ENCODE results near the gene OXTR. TPM values are rescaled to one million over a fixed set of nuclear protein-coding genes. Genes with fewer than 3 reads are reported as not detected.

OXTR gene
- total RNA-seq, 1 experiment from 2014 or later, result 21.5 TPM

GRCh38 chr3:8775602-8776001, 6.2 kb upstream of the OXTR start:
- POLR2A ChIA-PET (ENCODE audit: unreplicated experiment), result no interaction called here
- Histone ChIP-seq H3K4me2 (ENCODE audit: low read length) (no peak overlapping the region), H3K9me2 (replicated peaks; ENCODE audit: low read length) (no peaks in the 10 kb centered on the region), H4K20me1 (ENCODE audit: low read length) (no peaks in the 10 kb centered on the region), H3K9ac (ENCODE audit: low read length) (no peak overlapping the region), H3K4me3 (ENCODE audit: low read length) (no peak overlapping the region), H3K36me3 (ENCODE audit: low read depth, low read length) (no peaks in the 10 kb centered on the region), H3K79me2 (ENCODE audit: low read length) (no peaks in the 10 kb centered on the region), H3K27me3 (ENCODE audit: low read length) (no peaks in the 10 kb centered on the region), H2AFZ (ENCODE audit: low read length) (no peak overlapping the region), H3F3A (ENCODE audit: low read length, unreplicated experiment) (no peaks in the 10 kb centered on the region), H3K27ac (ENCODE audit: low read length) (no peak overlapping the region), H3K9me3 (ENCODE audit: low read length) (no peaks in the 10 kb centered on the region), H3K4me1 (ENCODE audit: insufficient read depth, low read length) (no peaks in the 10 kb centered on the region)
- TF ChIP-seq EZH2phosphoT487 (IDR thresholded peaks at IDR 0.05; ENCODE audit: borderline replicate concordance, low read length) (no peak), CTCF (conservative IDR thresholded peaks at IDR 0.05; ENCODE audit: low read depth, low read length) (no peak)
- DNase-seq (no peak), ATAC-seq (no peak)
- CTCF ChIA-PET, result no interaction called here
- intact Hi-C loops (cut with micrococcal nuclease), result no loop called here
- no TSS peak for BruUV-seq (replicated peaks)

GRCh38 chr3:8775181-8775580, 5.8 kb upstream of the OXTR start:
- TF ChIP-seq EZH2 (IDR thresholded peaks at IDR 0.05; ENCODE audit: low read length, unreplicated experiment) (no peak), CTCF (conservative IDR thresholded peaks at IDR 0.05; ENCODE audit: low read depth, low read length) (no peak), EZH2phosphoT487 (IDR thresholded peaks at IDR 0.05; ENCODE audit: borderline replicate concordance, low read length) (no peak)
- ChIA-PET CTCF (no interaction called here), POLR2A (ENCODE audit: unreplicated experiment) (no interaction called here)
- Histone ChIP-seq H2AFZ (ENCODE audit: low read length) (no peak overlapping the region), H3K9ac (ENCODE audit: low read length) (no peak overlapping the region), H3K4me1 (ENCODE audit: insufficient read depth, low read length) (no peaks in the 10 kb centered on the region), H4K20me1 (ENCODE audit: low read length) (no peaks in the 10 kb centered on the region), H3F3A (ENCODE audit: low read length, unreplicated experiment) (no peaks in the 10 kb centered on the region), H3K27me3 (ENCODE audit: low read length) (no peaks in the 10 kb centered on the region), H3K79me2 (ENCODE audit: low read length) (no peaks in the 10 kb centered on the region), H3K27ac (ENCODE audit: low read length) (no peak overlapping the region), H3K4me2 (ENCODE audit: low read length) (no peak overlapping the region), H3K4me3 (ENCODE audit: low read length) (no peak overlapping the region), H3K9me3 (ENCODE audit: low read length) (no peaks in the 10 kb centered on the region), H3K36me3 (ENCODE audit: low read depth, low read length) (no peaks in the 10 kb centered on the region), H3K9me2 (replicated peaks; ENCODE audit: low read length) (no peaks in the 10 kb centered on the region)
- BruUV-seq (replicated peaks), result no TSS peak
- DNase-seq, result no peak
- intact Hi-C loops (cut with micrococcal nuclease), result no loop called here
- no peak for ATAC-seq

GRCh38 chr3:8773941-8774542, 4.6 kb upstream of the OXTR start:
- H3K4me2 ChIP-seq (ENCODE audit: low read length), result no peak overlapping the region
- DNase-seq (no peak), ATAC-seq (no peak)
- no peaks in the 10 kb centered on the region for H3K79me2 ChIP-seq (ENCODE audit: low read length)
- no peak overlapping the region for H2AFZ ChIP-seq (ENCODE audit: low read length)
- no peaks in the 10 kb centered on the region for H3K9me3 ChIP-seq (ENCODE audit: low read length)
- H3K4me3 ChIP-seq (ENCODE audit: low read length), result no peak overlapping the region
- POLR2A ChIA-PET (ENCODE audit: unreplicated experiment), result interaction anchor here (0.6 kb wide), 1 partner anchor 33 kb away, joined by 5 read pairs; no protein-coding TSS in a partner anchor
- no peaks in the 10 kb centered on the region for H3K36me3 ChIP-seq (ENCODE audit: low read depth, low read length)
- TF ChIP-seq EZH2phosphoT487 (IDR thresholded peaks at IDR 0.05; ENCODE audit: borderline replicate concordance, low read length) (no peak), CTCF (conservative IDR thresholded peaks at IDR 0.05; ENCODE audit: low read depth, low read length) (no peak), EZH2 (IDR thresholded peaks at IDR 0.05; ENCODE audit: low read length, unreplicated experiment) (no peak)
- H4K20me1 ChIP-seq (ENCODE audit: low read length), result no peaks in the 10 kb centered on the region
- no peak overlapping the region for H3K9ac ChIP-seq (ENCODE audit: low read length)
- no peak overlapping the region for H3K27ac ChIP-seq (ENCODE audit: low read length)
- peaks cover 6% of the 10 kb centered on the region; the same call in 1 of the 2 replicates for H3K4me1 ChIP-seq (ENCODE audit: insufficient read depth, low read length)
- H3K27me3 ChIP-seq (ENCODE audit: low read length), result no peaks in the 10 kb centered on the region
- no peaks in the 10 kb centered on the region for H3F3A ChIP-seq (ENCODE audit: low read length, unreplicated experiment)
- no peaks in the 10 kb centered on the region for H3K9me2 ChIP-seq (replicated peaks; ENCODE audit: low read length)
- BruUV-seq (replicated peaks), result no TSS peak
- CTCF ChIA-PET, result interaction anchor here (0.6 kb wide), 1 partner anchor 131 kb away, joined by 3 read pairs; no protein-coding TSS in a partner anchor
- intact Hi-C loops (cut with micrococcal nuclease), result no loop called here

Data from PC-3 (cell line).